Measurements from ENCODE around the gene ZNF780B.

The ZNF780B gene

GRCh38 chr19:40035996-40036395 lies 20.0 kb downstream of the ZNF780B start:
- DNase-seq = no peak

GRCh38 chr19:40033989-40034560 lies 22.0 kb downstream of the ZNF780B start:
- no peak for DNase-seq

GRCh38 chr19:40026597-40026970 lies 29.4 kb downstream of the ZNF780B start:
- no peak for DNase-seq

DNA sequence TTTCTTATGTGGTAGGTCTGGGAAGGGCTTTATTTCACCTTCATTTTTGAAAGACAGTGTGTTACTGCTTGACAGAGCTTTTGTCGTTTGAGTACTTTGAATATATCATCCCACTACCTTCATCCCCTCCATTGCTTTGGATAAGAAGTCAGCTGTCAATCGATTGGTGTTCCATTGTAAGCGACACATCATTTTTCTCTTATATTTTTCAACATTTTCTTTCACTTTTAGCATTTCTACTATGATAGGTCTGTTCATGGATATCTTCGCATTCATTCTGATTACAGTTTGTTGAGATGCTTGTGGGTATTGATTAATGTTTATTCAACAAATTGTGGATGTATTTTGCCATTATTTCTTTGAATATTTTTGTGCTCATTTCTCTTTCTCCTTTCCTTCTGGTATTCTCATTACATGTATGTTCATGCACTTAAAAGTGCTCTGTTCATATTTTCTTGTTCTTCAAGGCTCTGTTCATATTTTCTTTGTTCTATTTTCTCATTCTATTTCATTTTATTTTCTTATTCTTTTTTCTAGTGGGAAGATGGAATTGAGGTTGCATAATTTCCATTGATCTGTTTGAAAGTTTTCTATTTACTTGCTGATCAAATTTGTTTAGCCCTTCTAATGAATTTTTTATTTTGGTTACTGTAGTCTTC lies 30.0 kb downstream of the ZNF780B start:
- no peak for DNase-seq

GRCh38 chr19:40023969-40024368 lies 32.1 kb downstream of the ZNF780B start:
- DNase-seq = no peak

GRCh38 chr19:40013991-40014390 lies 42.0 kb downstream of the ZNF780B start:
- no peak for DNase-seq

- no peak for DNase-seq
Measured at GRCh38 chr19:40009674-40010073, 46.4 kb downstream of the ZNF780B start.

- DNase-seq = no peak
Measured at GRCh38 chr19:40006273-40006691, 49.7 kb downstream of the ZNF780B start.

DNA sequence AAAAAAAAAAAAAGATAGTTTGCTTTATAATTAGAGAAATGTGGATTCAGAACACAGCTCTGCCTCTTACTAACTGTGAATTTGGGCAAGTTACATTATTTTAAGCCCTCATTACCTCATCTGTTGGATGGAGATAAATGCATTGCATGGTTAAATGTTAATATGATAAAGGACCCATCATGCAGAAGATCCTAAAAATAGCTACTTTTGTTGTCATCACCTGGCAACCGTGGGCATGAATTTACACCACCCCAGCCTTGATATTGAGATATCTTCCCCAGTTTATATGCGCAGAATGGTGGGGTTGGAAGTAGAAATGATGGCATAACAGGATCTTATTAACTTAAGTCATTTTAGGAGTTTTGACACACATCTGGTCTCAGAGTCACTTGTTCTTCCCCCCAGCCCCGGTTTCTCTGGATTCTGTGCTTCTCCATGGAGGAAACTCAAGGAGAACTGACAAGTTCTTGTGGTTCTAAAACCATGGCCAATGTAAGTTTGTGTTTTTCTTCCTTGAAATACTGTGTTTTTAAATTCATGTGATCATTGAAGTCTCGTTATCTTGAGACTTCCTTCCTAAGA lies 50.2 kb downstream of the ZNF780B start:
- no peak for DNase-seq

- no peak for DNase-seq
Measured at GRCh38 chr19:39998501-39998900, 57.5 kb downstream of the ZNF780B start.

- no peak for DNase-seq
Measured at GRCh38 chr19:39997638-39998216, 58.3 kb downstream of the ZNF780B start.

- peak; percentile 78 for DNase-seq
Measured at GRCh38 chr19:39996811-39997637, 59.0 kb downstream of the ZNF780B start, which contains the start of gene ZNF546. Gene ZNF546 (plus strand): TSS chr19:39997060. CDS start chr19:39998327, 1,267 bp downstream.

DNA sequence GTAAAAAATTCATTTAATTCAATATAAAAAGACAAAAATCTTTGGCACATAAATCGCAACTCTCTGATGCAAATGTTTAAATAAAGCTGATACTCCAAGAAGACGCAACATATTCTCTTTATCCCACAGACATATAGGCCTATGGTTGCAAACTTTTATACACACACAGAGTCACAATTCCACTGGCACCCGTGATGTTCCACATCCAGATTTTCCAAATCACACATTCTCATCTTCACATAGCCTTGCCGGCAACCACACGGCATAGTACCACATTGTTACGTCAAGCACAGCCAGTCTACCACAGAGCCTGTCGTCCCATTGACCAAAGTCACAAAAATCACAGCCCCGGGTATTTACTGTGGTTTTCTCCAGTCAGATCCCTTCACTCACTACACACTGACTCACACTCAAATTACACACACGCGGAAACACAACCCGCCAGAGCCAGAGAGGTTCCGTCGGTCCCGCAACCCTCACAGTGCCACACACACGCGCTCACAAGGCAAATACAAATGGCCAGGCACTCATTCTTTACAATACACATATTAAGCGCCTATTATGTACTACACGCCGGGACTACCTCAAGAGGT lies 59.7 kb downstream of the ZNF780B start:
- peak; percentile 10 for DNase-seq

GRCh38 chr19:39995794-39996193 lies 60.2 kb downstream of the ZNF780B start:
- no peak for DNase-seq

GRCh38 chr19:39994361-39994760 lies 61.7 kb downstream of the ZNF780B start:
- DNase-seq = no peak

DNA sequence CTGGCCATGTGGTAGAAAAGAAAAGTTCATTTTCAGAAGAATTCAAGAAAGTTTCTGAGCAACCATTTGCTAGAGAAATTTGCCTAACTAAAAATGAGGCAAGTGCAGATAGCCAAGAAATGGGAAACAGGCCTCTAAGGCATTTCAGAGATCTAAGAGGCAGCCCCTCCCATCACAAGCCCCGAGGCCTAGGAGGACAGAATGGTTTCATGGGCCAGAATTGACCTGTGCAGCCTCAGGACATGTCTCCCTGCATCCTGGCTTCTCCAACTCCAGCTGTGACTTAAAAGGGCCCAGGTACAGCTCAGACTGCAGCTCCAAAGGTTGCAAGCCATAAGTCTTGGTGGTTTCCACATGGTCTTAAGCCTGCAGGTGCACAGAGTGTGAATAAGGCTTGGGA lies 62.4 kb downstream of the ZNF780B start:
- no peak for DNase-seq

GRCh38 chr19:39987596-39987995 lies 68.4 kb downstream of the ZNF780B start:
- no peak for DNase-seq

- no peak for DNase-seq
Measured at GRCh38 chr19:39987167-39987566, 68.9 kb downstream of the ZNF780B start.

DNA sequence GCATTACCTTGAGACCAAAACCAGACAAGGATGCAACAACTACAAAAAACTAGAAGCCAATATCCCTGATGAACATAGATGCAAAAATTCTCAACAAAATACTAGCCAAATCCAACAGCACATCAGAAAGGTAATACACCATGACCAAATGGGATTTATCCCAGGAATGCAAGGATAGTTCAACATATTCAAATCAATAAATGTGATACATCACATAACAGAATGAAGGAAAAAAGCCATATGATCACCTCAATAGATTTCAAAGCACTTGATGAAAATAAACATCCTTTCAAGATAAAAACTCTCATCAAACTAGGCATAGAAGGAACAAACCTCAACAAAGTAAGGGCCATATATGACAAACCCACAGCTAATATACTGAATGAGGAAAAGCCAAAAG lies 69.4 kb downstream of the ZNF780B start:
- DNase-seq = no peak

DNA sequence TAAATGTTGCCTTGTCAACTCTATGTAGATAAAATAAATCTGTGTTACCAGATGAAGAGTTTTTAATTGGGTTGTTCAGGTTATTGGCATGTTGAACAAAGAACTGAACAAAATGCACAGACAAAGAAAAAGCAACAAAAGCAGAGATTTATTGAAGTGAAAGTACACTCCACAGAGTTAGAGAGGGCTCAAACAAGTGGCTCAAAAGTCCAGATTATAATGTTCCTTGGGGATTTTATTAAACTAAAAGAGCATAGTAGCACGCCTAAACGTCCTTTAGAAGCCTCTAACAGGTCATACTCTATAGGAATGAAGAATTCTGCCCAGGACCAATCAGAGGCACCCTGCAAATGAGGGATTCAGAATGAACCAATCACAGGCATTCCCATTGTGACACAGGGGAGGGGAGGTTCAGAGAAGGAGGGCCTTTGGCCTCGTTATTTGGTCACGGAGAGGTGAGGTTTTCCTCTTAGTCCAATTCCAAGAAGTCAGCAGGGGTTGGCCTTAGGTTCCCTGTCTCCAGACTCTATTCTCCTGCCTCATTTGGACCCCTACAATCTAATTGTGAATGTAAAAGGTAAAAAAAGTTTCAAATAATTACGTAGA lies 72.2 kb downstream of the ZNF780B start:
- DNase-seq = no peak

- DNase-seq = no peak
Measured at GRCh38 chr19:39982883-39983282, 73.1 kb downstream of the ZNF780B start.

All from COR-L47 (cell line).